ENCODE data around the gene AP2B1.

- TF ChIP-seq CTCF (IDR thresholded peaks at IDR 0.05; ENCODE audit: poor library complexity) (no peak), EZH2 (IDR thresholded peaks at IDR 0.05; ENCODE audit: borderline replicate concordance) (no peak)
Measured at GRCh38 chr17:35614810-35615209, 27.7 kb downstream of the AP2B1 start.
